ENCODE data around the gene MYO10.

The MYO10 gene

DNA sequence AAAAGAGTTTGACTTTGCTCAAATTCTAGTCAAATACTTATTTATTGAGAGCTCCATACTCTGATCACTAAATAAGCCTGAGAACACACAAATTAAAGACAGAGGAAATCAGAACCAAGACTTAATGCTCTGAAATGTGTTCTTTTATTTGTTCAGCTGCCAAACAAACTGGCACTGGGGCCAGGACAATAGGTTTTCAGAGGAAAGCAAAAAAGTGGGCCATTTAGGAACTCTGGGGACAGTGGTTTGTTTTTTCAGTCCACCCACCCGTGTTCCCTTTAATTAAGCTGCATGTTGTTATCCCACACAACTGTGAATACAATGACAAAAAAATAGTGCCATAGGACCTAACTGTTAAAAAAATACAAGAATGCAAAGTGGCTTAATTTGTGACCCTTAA is 223.9 kb downstream of the MYO10 start:
- Histone ChIP-seq H3K9me3 (ENCODE audit: control insufficient read depth, insufficient read depth, low read depth, low read length) (no peaks in the 10 kb centered on the region), H3K36me3 (ENCODE audit: control insufficient read depth in 2 of 2, insufficient read depth in 1 of 2, low read length in 2 of 2) (peaks cover 9 to 39% of the 10 kb centered on the region in 2 experiments), H3K4me1 (ENCODE audit: control insufficient read depth, insufficient read depth, low read length) (peaks cover 15% of the 10 kb centered on the region), H3K4me3 (ENCODE audit: low read depth, low read length) (no peak overlapping the region), H3K27ac (ENCODE audit: extremely low read depth, low read depth, low read length) (no peak overlapping the region)
- ChIA-PET CTCF (interaction anchor here (1.5 to 3.6 kb wide), 2 partner anchors 22 to 478 kb away, joined by 3 to 15 read pairs; no protein-coding TSS in a partner anchor), POLR2A (no interaction called here)
- no peak for TF ChIP-seq ZNF366 (tag by site-specific recombination; conservative IDR thresholded peaks at IDR 0.05)
- no peak for TF ChIP-seq ZNF785 (tag by site-specific recombination; IDR thresholded peaks at IDR 0.05)
- TF ChIP-seq, protein P1, sequence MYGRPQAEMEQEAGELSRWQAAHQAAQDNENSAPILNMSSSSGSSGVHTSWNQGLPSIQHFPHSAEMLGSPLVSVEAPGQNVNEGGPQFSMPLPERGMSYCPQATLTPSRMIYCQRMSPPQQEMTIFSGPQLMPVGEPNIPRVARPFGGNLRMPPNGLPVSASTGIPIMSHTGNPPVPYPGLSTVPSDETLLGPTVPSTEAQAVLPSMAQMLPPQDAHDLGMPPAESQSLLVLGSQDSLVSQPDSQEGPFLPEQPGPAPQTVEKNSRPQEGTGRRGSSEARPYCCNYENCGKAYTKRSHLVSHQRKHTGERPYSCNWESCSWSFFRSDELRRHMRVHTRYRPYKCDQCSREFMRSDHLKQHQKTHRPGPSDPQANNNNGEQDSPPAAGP (tag by site-specific recombination; IDR thresholded peaks at IDR 0.05): no peak
- no peak for TF ChIP-seq ZNF660 (tag by site-specific recombination; IDR thresholded peaks at IDR 0.05)
- no peak for TF ChIP-seq ZNF302 (tag by site-specific recombination; IDR thresholded peaks at IDR 0.05; ENCODE audit: low read depth)
- no peak for TF ChIP-seq ZNF280C (tag by site-specific recombination; IDR thresholded peaks at IDR 0.05)

GRCh38 chr5:16709691-16710433 is 226.2 kb downstream of the MYO10 start:
- POLR2A ChIA-PET: no interaction called here
- TF ChIP-seq GFI1B (tag by site-specific recombination; IDR thresholded peaks at IDR 0.05): no peak
- TF ChIP-seq ZNF701 (tag by site-specific recombination; IDR thresholded peaks at IDR 0.05): no peak
- TF ChIP-seq, protein P2, sequence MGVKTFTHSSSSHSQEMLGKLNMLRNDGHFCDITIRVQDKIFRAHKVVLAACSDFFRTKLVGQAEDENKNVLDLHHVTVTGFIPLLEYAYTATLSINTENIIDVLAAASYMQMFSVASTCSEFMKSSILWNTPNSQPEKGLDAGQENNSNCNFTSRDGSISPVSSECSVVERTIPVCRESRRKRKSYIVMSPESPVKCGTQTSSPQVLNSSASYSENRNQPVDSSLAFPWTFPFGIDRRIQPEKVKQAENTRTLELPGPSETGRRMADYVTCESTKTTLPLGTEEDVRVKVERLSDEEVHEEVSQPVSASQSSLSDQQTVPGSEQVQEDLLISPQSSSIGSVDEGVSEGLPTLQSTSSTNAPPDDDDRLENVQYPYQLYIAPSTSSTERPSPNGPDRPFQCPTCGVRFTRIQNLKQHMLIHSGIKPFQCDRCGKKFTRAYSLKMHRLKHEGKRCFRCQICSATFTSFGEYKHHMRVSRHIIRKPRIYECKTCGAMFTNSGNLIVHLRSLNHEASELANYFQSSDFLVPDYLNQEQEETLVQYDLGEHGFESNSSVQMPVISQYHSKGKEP (tag by site-specific recombination; IDR thresholded peaks at IDR 0.05): no peak
- no peak for TF ChIP-seq ZBTB26 (tag by site-specific recombination; optimal IDR thresholded peaks at IDR 0.05)
- TF ChIP-seq, protein P3, sequence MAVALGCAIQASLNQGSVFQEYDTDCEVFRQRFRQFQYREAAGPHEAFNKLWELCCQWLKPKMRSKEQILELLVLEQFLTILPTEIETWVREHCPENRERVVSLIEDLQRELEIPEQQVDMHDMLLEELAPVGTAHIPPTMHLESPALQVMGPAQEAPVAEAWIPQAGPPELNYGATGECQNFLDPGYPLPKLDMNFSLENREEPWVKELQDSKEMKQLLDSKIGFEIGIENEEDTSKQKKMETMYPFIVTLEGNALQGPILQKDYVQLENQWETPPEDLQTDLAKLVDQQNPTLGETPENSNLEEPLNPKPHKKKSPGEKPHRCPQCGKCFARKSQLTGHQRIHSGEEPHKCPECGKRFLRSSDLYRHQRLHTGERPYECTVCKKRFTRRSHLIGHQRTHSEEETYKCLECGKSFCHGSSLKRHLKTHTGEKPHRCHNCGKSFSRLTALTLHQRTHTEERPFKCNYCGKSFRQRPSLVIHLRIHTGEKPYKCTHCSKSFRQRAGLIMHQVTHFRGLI (tag by site-specific recombination; IDR thresholded peaks at IDR 0.05): no peak
- peaks cover 15% of the 10 kb centered on the region for H3K4me1 ChIP-seq (ENCODE audit: control insufficient read depth, insufficient read depth, low read length)
- peaks cover 9 to 47% of the 10 kb centered on the region in 2 experiments for H3K36me3 ChIP-seq (ENCODE audit: control insufficient read depth in 2 of 2, insufficient read depth in 1 of 2, low read length in 2 of 2)
- no peak overlapping the region for H3K27ac ChIP-seq (ENCODE audit: extremely low read depth, low read depth, low read length)
- H3K4me3 ChIP-seq (ENCODE audit: low read depth, low read length): no peak overlapping the region
- no peaks in the 10 kb centered on the region for H3K9me3 ChIP-seq (ENCODE audit: control insufficient read depth, insufficient read depth, low read depth, low read length)
- CTCF ChIA-PET: interaction anchor here (0.9 to 3.0 kb wide), 3 partner anchors 18 to 480 kb away, joined by 3 to 10 read pairs (median 3); no protein-coding TSS in a partner anchor

DNA sequence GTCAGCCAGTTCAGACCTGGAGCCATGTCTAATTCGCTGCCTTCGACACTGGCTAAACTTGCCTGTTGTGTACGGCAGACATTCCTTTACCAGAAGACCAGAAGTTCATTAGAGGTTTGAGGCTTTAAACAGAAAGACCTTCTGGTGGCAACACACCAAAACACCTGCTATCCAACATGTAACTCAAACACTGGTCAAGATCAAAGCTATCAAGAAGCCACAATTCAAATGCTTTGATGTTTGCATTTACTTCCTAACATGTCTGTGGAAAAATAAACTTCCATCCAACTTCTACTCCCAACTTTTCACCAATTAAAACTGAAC is 228.3 kb downstream of the MYO10 start:
- CTCF ChIA-PET: interaction anchor here (1.1 to 3.0 kb wide), 2 partner anchors 16 to 482 kb away, joined by 4 to 10 read pairs; no protein-coding TSS in a partner anchor
- no peak overlapping the region for H3K27ac ChIP-seq (ENCODE audit: extremely low read depth, low read depth, low read length)
- POLR2A ChIA-PET: no interaction called here
- TF ChIP-seq ZNF416 (tag by site-specific recombination; IDR thresholded peaks at IDR 0.05) (no peak), ZNF664 (tag by site-specific recombination; IDR thresholded peaks at IDR 0.05) (no peak), ZFP37 (tag by site-specific recombination; IDR thresholded peaks at IDR 0.05) (no peak), ZNF18 (tag by site-specific recombination; IDR thresholded peaks at IDR 0.05) (no peak), WT1 (tag by site-specific recombination; IDR thresholded peaks at IDR 0.05) (no peak), ZNF274 (IDR thresholded peaks at IDR 0.05; ENCODE audit: low read length) (no peak), ZNF274 (tag by site-specific recombination; IDR thresholded peaks at IDR 0.05; ENCODE audit: borderline replicate concordance) (no peak), GFI1B (tag by site-specific recombination; IDR thresholded peaks at IDR 0.05) (no peak), ZNF239 (tag by site-specific recombination; IDR thresholded peaks at IDR 0.05) (no peak)

More for the DNA sequence above, 228.3 kb downstream of the MYO10 start:
- Histone ChIP-seq H3K36me3 (ENCODE audit: control insufficient read depth in 2 of 2, insufficient read depth in 1 of 2, low read length in 2 of 2) (peaks cover 18 to 55% of the 10 kb centered on the region in 2 experiments), H3K9me3 (ENCODE audit: control insufficient read depth, insufficient read depth, low read depth, low read length) (no peaks in the 10 kb centered on the region), H3K4me1 (ENCODE audit: control insufficient read depth, insufficient read depth, low read length) (peaks cover 8% of the 10 kb centered on the region), H3K4me3 (ENCODE audit: low read depth, low read length) (no peak overlapping the region)
